Erythroblast (primary cell): Measurements from ENCODE around the gene EPS8.

Source experiments
- GATA1 ChIP-seq: IDR thresholded peaks from 2 replicates; pipeline ENCODE4 v1.6.1; 2011; ENCODE audit warnings: low read depth, mild to moderate bottlenecking, control low read depth, low read length, moderate library complexity
- POLR2A ChIP-seq: IDR thresholded peaks from 2 replicates; pipeline ENCODE4 v1.6.1; 2011; ENCODE audit warnings: mild to moderate bottlenecking, low read length

GRCh38 chr12:15603474-15604085 is 185.6 kb downstream of the EPS8 start:
- TF ChIP-seq POLR2A, result no peak
- no peak for TF ChIP-seq GATA1
